ENCODE data around the gene DUS3L.
"Not testable (repeated sequence)": the region's sequence is repeated elsewhere in the genome, so short reads cannot be mapped to it uniquely, and the experiment has no call there.

Gene DUS3L

GRCh38 chr19:5800361-5801270 is 9.7 kb upstream of the DUS3L start:
- no peak for DNase-seq (ENCODE audit: low read depth in 2 of 2)

- DNase-seq (ENCODE audit: low read depth in 2 of 2) = no peak
Observed at GRCh38 chr19:5799247-5800241, 8.6 kb upstream of the DUS3L start.

- no peak for DNase-seq (ENCODE audit: low read depth in 2 of 2)
Observed at GRCh38 chr19:5798244-5798643, 7.3 kb upstream of the DUS3L start.

- no peak for DNase-seq (ENCODE audit: low read depth in 2 of 2)
Observed at GRCh38 chr19:5795382-5795919, 4.5 kb upstream of the DUS3L start.

GRCh38 chr19:5793188-5793587 is 2.2 kb upstream of the DUS3L start:
- DNase-seq (ENCODE audit: low read depth in 2 of 2) = no peak

GRCh38 chr19:5792224-5792623 is 1.3 kb upstream of the DUS3L start:
- no peak for DNase-seq (ENCODE audit: low read depth in 2 of 2)

GRCh38 chr19:5789886-5790558 is 941 bp downstream of the DUS3L start:
- DNase-seq (ENCODE audit: low read depth in 2 of 2) = no peak

GRCh38 chr19:5789351-5789761 is 1.6 kb downstream of the DUS3L start:
- DNase-seq (ENCODE audit: low read depth in 2 of 2) = no peak

- no peak for DNase-seq (ENCODE audit: low read depth in 2 of 2)
Observed at GRCh38 chr19:5788422-5788821, 2.5 kb downstream of the DUS3L start.

- DNase-seq (ENCODE audit: low read depth in 2 of 2) = no peak
Observed at GRCh38 chr19:5787409-5788182, 3.4 kb downstream of the DUS3L start.

GRCh38 chr19:5786593-5787408 is 4.2 kb downstream of the DUS3L start:
- DNase-seq (ENCODE audit: low read depth in 2 of 2) = no peak

- no peak for DNase-seq (ENCODE audit: low read depth in 2 of 2)
Observed at GRCh38 chr19:5785423-5785822, 5.5 kb downstream of the DUS3L start.

- DNase-seq (ENCODE audit: low read depth in 2 of 2) = no peak
Observed at GRCh38 chr19:5784581-5785147, 6.3 kb downstream of the DUS3L start, which contains the start of gene PRR22. Gene PRR22 (minus strand): TSS chr19:5784746. CDS start chr19:5784660, 86 bp downstream.

GRCh38 chr19:5782945-5783919 is 7.7 kb downstream of the DUS3L start:
- no peak for DNase-seq (ENCODE audit: low read depth in 2 of 2)

- DNase-seq (ENCODE audit: low read depth in 2 of 2) = no peak
Observed at GRCh38 chr19:5782322-5782721, 8.6 kb downstream of the DUS3L start.

- not testable (repeated sequence) for DNase-seq (ENCODE audit: low read depth in 2 of 2)
Observed at GRCh38 chr19:5780916-5781315, 10.0 kb downstream of the DUS3L start.

- no peak for DNase-seq (ENCODE audit: low read depth in 2 of 2)
Observed at GRCh38 chr19:5778402-5778801, 12.6 kb downstream of the DUS3L start.

- no peak for DNase-seq (ENCODE audit: low read depth in 2 of 2)
Observed at GRCh38 chr19:5775668-5776309, 15.2 kb downstream of the DUS3L start.

Data from stimulated activated CD4-positive, alpha-beta T cell treated with anti-CD3 and anti-CD28 coated beads, Interleukin-4, amount 100 ng/mL, for 48 hours (primary cell).